Ishikawa (cell line): ENCODE data around the gene PIGP.

Source experiments
- CEBPB ChIP-seq: IDR thresholded peaks from 2 replicates; pipeline ENCODE4 v1.6.1; 2012
- CREB1 ChIP-seq: IDR thresholded peaks from 2 replicates; pipeline ENCODE4 v1.6.1; 2012; ENCODE audit warnings: low read depth
- EGR1 ChIP-seq: IDR thresholded peaks from 2 replicates; pipeline ENCODE4 v1.6.1; 2012
- EP300 ChIP-seq: IDR thresholded peaks from 2 replicates; pipeline ENCODE4 v1.6.1; 2012; ENCODE audit warnings: borderline replicate concordance
- FOXM1 ChIP-seq: IDR thresholded peaks from 2 replicates; pipeline ENCODE4 v1.6.1; 2012; ENCODE audit warnings: low read depth, borderline replicate concordance
- MAX ChIP-seq: IDR thresholded peaks from 2 replicates; pipeline ENCODE4 v1.6.1; 2012
- NFIC ChIP-seq: IDR thresholded peaks from 2 replicates; pipeline ENCODE4 v1.6.1; 2012
- RAD21 ChIP-seq: IDR thresholded peaks from 2 replicates; pipeline ENCODE4 v1.6.1; 2012; ENCODE audit warnings: low read depth
- TAF1 ChIP-seq: IDR thresholded peaks from 2 replicates; pipeline ENCODE4 v1.6.1; 2012; ENCODE audit warnings: low read depth, mild to moderate bottlenecking
- TCF12 ChIP-seq: IDR thresholded peaks from 2 replicates; pipeline ENCODE4 v1.6.1; 2012; ENCODE audit warnings: low read depth
- TEAD4 ChIP-seq: IDR thresholded peaks from 2 replicates; pipeline ENCODE4 v1.6.1; 2012
- YY1 ChIP-seq: IDR thresholded peaks from 2 replicates; pipeline ENCODE4 v1.6.1; 2012; ENCODE audit warnings: low read depth
- ZBTB7A ChIP-seq: IDR thresholded peaks from 2 replicates; pipeline ENCODE4 v1.6.1; 2012; ENCODE audit warnings: low read depth
- TF ChIP-seq, protein P1 (sequence below): IDR thresholded peaks from 2 replicates; pipeline ENCODE4 v1.6.1; 2012
- TF ChIP-seq, protein P2 (sequence below): IDR thresholded peaks from 2 replicates; pipeline ENCODE4 v1.6.1; 2012; ENCODE audit warnings: low read depth, mild to moderate bottlenecking

PIGP gene

GRCh38 chr21:37073417-37074196 is 736 bp upstream of the PIGP start:
- no peak for TF ChIP-seq EGR1
- TF ChIP-seq, protein P1, sequence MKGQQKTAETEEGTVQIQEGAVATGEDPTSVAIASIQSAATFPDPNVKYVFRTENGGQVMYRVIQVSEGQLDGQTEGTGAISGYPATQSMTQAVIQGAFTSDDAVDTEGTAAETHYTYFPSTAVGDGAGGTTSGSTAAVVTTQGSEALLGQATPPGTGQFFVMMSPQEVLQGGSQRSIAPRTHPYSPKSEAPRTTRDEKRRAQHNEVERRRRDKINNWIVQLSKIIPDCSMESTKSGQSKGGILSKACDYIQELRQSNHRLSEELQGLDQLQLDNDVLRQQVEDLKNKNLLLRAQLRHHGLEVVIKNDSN, result no peak
- TF ChIP-seq, protein P2, sequence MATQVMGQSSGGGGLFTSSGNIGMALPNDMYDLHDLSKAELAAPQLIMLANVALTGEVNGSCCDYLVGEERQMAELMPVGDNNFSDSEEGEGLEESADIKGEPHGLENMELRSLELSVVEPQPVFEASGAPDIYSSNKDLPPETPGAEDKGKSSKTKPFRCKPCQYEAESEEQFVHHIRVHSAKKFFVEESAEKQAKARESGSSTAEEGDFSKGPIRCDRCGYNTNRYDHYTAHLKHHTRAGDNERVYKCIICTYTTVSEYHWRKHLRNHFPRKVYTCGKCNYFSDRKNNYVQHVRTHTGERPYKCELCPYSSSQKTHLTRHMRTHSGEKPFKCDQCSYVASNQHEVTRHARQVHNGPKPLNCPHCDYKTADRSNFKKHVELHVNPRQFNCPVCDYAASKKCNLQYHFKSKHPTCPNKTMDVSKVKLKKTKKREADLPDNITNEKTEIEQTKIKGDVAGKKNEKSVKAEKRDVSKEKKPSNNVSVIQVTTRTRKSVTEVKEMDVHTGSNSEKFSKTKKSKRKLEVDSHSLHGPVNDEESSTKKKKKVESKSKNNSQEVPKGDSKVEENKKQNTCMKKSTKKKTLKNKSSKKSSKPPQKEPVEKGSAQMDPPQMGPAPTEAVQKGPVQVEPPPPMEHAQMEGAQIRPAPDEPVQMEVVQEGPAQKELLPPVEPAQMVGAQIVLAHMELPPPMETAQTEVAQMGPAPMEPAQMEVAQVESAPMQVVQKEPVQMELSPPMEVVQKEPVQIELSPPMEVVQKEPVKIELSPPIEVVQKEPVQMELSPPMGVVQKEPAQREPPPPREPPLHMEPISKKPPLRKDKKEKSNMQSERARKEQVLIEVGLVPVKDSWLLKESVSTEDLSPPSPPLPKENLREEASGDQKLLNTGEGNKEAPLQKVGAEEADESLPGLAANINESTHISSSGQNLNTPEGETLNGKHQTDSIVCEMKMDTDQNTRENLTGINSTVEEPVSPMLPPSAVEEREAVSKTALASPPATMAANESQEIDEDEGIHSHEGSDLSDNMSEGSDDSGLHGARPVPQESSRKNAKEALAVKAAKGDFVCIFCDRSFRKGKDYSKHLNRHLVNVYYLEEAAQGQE, result no peak
- peak; percentile 38 for TF ChIP-seq TAF1
- TF ChIP-seq CEBPB, result no peak
- peak; percentile 76 for TF ChIP-seq ZBTB7A
- TF ChIP-seq TEAD4, result no peak
- peak; percentile 31; the same call in 1 of the 2 replicates for TF ChIP-seq MAX
- no peak for TF ChIP-seq NFIC
- TF ChIP-seq EP300, result 0 out of 2 replicates have a peak, but pooled peaks have one; percentile 8
- TF ChIP-seq FOXM1, result no peak
- no peak for TF ChIP-seq TCF12
- TF ChIP-seq CREB1, result peak; percentile 44; the same call in 1 of the 2 replicates
- TF ChIP-seq RAD21, result no peak
- TF ChIP-seq YY1, result no peak

DNA sequence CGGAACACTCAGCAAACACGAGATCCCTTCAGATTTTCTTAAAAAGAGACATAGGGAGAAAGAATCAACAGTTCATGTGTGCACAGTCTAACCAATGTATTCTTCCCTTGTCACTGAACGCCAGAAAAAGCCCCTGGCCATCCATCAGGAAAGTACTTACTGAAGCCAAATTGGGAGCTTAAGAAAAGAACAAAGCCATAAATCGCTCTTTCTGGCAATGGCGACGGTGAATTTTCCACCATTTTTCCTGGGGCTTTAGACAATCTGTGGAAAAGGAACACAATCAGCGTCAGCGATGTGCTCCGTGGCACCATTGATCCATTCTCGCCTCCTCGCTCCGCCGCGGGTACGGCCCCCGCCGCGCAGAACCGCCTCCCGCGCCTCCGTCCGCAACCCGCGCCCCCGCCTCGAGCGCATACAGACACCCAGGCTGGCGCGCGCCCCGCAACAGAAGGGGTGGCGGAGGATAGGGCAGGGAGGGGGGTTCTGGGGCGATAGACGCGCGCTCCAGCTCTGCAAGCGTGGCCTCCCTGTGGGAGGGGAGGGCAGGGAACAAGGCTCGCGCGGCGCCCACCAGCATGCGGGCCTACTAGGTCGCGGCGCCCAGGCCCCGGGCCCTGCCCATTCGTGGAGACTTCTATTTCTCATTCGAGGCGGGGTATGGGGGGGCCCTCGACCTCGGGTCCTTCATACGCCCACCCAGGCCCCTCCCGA is 440 bp downstream of the PIGP start:
- no peak for TF ChIP-seq TEAD4
- peak; percentile 28; the same call in 1 of the 2 replicates for TF ChIP-seq TAF1
- TF ChIP-seq FOXM1, result no peak
- TF ChIP-seq TCF12, result no peak; the same call in 1 of the 2 replicates
- TF ChIP-seq EGR1, result peak; percentile 49; the same call in 1 of the 2 replicates
- TF ChIP-seq, protein P2, result no peak
- no peak; the same call in 1 of the 2 replicates for TF ChIP-seq ZBTB7A
- peak; percentile 16; the same call in 1 of the 2 replicates for TF ChIP-seq MAX
- TF ChIP-seq EP300, result no peak
- TF ChIP-seq RAD21, result no peak
- TF ChIP-seq NFIC, result no peak
- TF ChIP-seq, protein P1, result no peak
- TF ChIP-seq YY1, result peak; percentile 64; the same call in 1 of the 2 replicates
- TF ChIP-seq CEBPB, result no peak
- TF ChIP-seq CREB1, result no peak

GRCh38 chr21:37071561-37072273 is 1.2 kb downstream of the PIGP start:
- no peak for TF ChIP-seq YY1
- TF ChIP-seq TEAD4, result no peak
- TF ChIP-seq TAF1, result no peak
- no peak for TF ChIP-seq ZBTB7A
- no peak for TF ChIP-seq EGR1
- TF ChIP-seq TCF12, result no peak
- no peak for TF ChIP-seq NFIC
- TF ChIP-seq RAD21, result no peak
- TF ChIP-seq EP300, result no peak
- no peak for TF ChIP-seq CREB1
- TF ChIP-seq CEBPB, result no peak
- no peak for TF ChIP-seq FOXM1
- no peak for TF ChIP-seq MAX
- TF ChIP-seq, protein P1, result no peak
- TF ChIP-seq, protein P2, result no peak
